GM08714 (cell line): Measurements from ENCODE around the gene IST1.

Source experiments
- H3K4me3 ChIP-seq: fragments of 200-500 bp; sonication (Bioruptor generic); 2 replicates; pipeline ENCODE4 v1.5.1; 2014; ENCODE audit warnings: mild to moderate bottlenecking, low read length, inconsistent platforms
- ZNF274 ChIP-seq: IDR thresholded peaks from 2 replicates; pipeline ENCODE4 v1.6.1; 2012; ENCODE audit warnings: mild to moderate bottlenecking, low read depth, low read length

IST1 gene

GRCh38 chr16:71919035-71919434 lies 23.7 kb downstream of the IST1 start:
- TF ChIP-seq ZNF274, result no peak

DNA sequence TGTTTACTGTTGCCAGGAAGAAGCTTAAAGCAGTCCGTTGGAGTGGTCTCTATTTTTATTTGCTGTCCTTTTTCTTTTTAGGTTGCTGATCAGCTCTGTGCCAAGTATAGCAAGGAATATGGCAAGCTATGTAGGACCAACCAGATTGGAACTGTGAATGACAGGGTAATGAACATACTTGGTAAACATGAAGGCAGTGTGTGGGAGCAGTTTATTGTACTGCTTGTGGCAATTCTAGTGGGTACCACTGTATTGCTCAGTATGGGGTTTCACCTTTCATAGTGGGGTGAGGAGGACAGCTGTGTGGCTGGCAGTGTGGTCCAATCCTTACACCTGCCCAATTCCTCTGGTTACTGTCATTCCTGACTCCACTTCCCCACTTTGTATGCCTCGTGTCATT lies 25.3 kb downstream of the IST1 start:
- no peak for TF ChIP-seq ZNF274
- no peak overlapping the region for H3K4me3 ChIP-seq

More at GRCh38 chr16:71919035-71919434, 23.7 kb downstream of the IST1 start:
- H3K4me3 ChIP-seq, result no peak overlapping the region

GRCh38 chr16:71923941-71924690 lies 28.8 kb downstream of the IST1 start:
- TF ChIP-seq ZNF274, result no peak
- H3K4me3 ChIP-seq, result no peak overlapping the region

DNA sequence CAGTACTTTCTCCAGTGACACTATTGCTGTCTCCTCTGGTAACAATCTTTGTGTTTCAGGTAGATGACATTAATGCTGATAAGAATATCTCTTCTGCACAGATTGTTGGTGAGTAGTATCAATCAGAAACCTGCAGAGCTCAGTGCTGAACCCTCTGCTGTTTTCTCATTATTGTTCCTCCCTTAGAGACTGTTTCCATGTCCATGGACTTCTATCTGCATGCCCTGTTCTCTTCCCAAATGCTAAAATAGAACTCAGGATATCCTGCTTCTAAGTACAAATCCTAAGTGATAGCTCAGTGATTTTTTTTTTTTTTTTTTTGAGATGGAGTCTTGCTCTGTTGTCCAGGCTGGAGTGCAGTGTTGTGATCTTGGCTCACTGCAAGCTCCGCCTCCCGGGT lies 29.4 kb downstream of the IST1 start:
- TF ChIP-seq ZNF274, result no peak
- no peak overlapping the region for H3K4me3 ChIP-seq

GRCh38 chr16:71927383-71927782 lies 32.1 kb downstream of the IST1 start:
- no peak for TF ChIP-seq ZNF274
- H3K4me3 ChIP-seq, result no peak overlapping the region

DNA sequence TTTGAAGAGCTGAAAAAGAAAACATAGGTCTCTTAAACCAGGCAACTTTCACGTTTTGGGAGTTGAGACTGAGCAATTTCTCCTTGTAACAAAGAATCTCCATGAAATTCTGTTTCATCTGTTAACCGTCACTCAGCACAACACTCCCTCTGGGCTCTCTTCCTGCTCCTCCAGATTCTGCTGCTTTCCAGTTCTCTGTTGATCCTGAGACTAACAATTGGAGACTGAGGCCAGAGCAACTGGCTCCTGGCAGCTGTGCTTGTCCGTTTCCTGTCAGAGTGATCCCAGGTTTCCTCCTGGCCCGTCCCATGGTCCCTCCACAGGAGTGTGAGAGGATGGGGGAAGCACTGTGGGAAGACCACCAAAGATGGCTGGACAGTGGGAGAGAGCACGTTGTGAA lies 32.5 kb downstream of the IST1 start:
- no peak for TF ChIP-seq ZNF274
- H3K4me3 ChIP-seq, result no peak overlapping the region

- no peak overlapping the region for H3K4me3 ChIP-seq
- TF ChIP-seq ZNF274, result no peak
Observed at GRCh38 chr16:71929048-71929447, 33.7 kb downstream of the IST1 start.

- H3K4me3 ChIP-seq, result no peak overlapping the region
- TF ChIP-seq ZNF274, result no peak
Observed at GRCh38 chr16:71930013-71930563, 34.8 kb downstream of the IST1 start.

DNA sequence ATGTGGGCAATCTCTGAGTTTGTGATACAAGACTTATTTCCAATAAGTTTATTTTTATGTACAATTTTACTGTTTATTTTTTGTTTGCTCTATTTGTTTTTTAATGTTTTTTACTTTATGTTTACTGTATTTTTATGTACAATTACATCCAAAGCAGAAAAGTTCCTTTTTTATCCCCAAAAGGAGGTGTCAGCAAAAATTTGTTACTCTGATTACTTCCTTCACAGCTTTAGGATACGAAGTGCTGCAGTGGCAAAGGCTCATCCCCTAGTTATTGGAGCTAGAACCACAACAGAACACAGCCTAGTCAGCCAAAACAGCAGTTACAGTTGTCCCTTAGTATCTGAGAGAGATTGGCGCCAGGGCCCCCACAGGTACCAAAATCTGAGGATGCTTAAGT lies 35.7 kb downstream of the IST1 start:
- no peak overlapping the region for H3K4me3 ChIP-seq
- TF ChIP-seq ZNF274, result no peak

GRCh38 chr16:71931599-71931998 lies 36.3 kb downstream of the IST1 start:
- no peak for TF ChIP-seq ZNF274
- H3K4me3 ChIP-seq, result no peak overlapping the region

DNA sequence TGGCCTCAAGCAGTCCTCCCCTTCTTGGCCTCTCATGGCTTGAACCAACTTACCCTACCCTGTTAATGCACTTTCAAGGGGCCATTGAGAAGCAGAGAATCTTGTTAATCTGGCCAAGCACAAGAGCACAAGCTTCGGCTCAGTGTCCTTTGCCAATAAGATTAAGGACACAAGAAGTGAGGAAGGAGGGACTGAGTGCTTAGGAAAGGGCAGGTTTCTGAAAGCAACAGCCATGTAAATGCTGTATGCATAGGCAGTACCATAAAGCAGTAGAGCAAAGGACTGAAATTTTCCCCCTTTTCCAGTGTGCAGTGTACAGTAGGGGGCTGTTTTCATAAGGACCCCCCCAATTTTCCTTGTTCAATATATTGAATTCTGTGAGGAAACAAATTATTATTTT lies 37.7 kb downstream of the IST1 start:
- H3K4me3 ChIP-seq, result no peak overlapping the region
- no peak for TF ChIP-seq ZNF274

GRCh38 chr16:71933913-71934695 lies 38.8 kb downstream of the IST1 start:
- no peak for TF ChIP-seq ZNF274
- no peak overlapping the region for H3K4me3 ChIP-seq

- no peak overlapping the region for H3K4me3 ChIP-seq
- no peak for TF ChIP-seq ZNF274
Observed at GRCh38 chr16:71937868-71938510, 42.7 kb downstream of the IST1 start.

DNA sequence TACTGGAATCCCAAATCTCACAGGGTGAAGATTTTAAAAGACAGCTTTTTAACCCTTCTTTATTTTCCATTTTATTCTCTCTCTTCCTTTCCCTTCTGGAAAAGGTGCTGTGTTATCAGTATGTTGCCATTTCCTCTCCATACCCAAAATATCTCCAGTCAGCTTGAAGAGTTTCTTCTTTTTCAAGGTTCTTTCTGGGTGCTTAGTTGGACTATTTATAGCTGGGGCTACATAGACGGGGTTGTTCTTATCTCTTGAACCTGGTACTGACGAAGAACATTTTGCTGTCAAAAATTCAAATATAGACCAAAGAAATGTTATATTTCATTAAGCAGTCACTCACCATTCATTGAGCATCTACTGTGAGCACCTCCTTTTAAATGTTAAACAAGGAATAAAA lies 48.6 kb downstream of the IST1 start:
- TF ChIP-seq ZNF274, result no peak
- no peak overlapping the region for H3K4me3 ChIP-seq

GRCh38 chr16:71945616-71946015 lies 50.3 kb downstream of the IST1 start:
- no peak for TF ChIP-seq ZNF274
- no peak overlapping the region for H3K4me3 ChIP-seq

- no peak for TF ChIP-seq ZNF274
Observed at GRCh38 chr16:71952825-71953224, 57.5 kb downstream of the IST1 start.

More at GRCh38 chr16:71952825-71953224, 57.5 kb downstream of the IST1 start:
- H3K4me3 ChIP-seq, result no peak overlapping the region
